ENCODE measurements around the gene CORO7.
"Not testable (repeated sequence)": the region's sequence is repeated elsewhere in the genome, so short reads cannot be mapped to it uniquely, and the experiment has no call there.

The CORO7 gene

GRCh38 chr16:4401094-4401501 lies 15.3 kb downstream of the CORO7 start:
- TF ChIP-seq EZH2 (IDR thresholded peaks at IDR 0.05; ENCODE audit: borderline replicate concordance, low read depth, low read length, severe bottlenecking): no peak
- TF ChIP-seq CTCF (IDR thresholded peaks at IDR 0.05; ENCODE audit: borderline replicate concordance, extremely low read depth, low read length, poor library complexity, severe bottlenecking): no peak
- no peak overlapping the region for H3K4me2 ChIP-seq (ENCODE audit: insufficient read depth, low read length)

GRCh38 chr16:4399001-4399730 lies 17.2 kb downstream of the CORO7 start:
- Histone ChIP-seq H3K4me1 (ENCODE audit: insufficient read depth, low read length) (no peaks in the 10 kb centered on the region), H3K4me2 (ENCODE audit: insufficient read depth, low read length) (no peak overlapping the region), H3K27ac (ENCODE audit: low read length) (no peak overlapping the region), H3K79me2 (ENCODE audit: insufficient read depth, low read length) (no peaks in the 10 kb centered on the region), H3K27me3 (ENCODE audit: insufficient read depth, low read length, poor library complexity) (no peaks in the 10 kb centered on the region), H3K9me3 (ENCODE audit: insufficient read depth, low read length, severe bottlenecking) (no peaks in the 10 kb centered on the region), H2AFZ (ENCODE audit: low read depth, low read length) (no peak overlapping the region), H3K36me3 (ENCODE audit: insufficient read depth, low read length) (peaks cover 61% of the 10 kb centered on the region), H3K9ac (ENCODE audit: low read depth, low read length) (no peak overlapping the region), H3K4me3 (ENCODE audit: low read depth in 1 of 2, low read length in 2 of 2) (no peak overlapping the region), H4K20me1 (ENCODE audit: insufficient read depth, low read length) (peaks cover 18% of the 10 kb centered on the region; the same call in 1 of the 2 replicates)
- ATAC-seq (ENCODE audit: insufficient read depth, low read depth) (no peak), DNase-seq (no peak)
- no peak for TF ChIP-seq CTCF (IDR thresholded peaks at IDR 0.05; ENCODE audit: borderline replicate concordance, extremely low read depth, low read length, poor library complexity, severe bottlenecking)
- TF ChIP-seq EZH2 (IDR thresholded peaks at IDR 0.05; ENCODE audit: borderline replicate concordance, low read depth, low read length, severe bottlenecking): no peak

More at GRCh38 chr16:4401094-4401501, 15.3 kb downstream of the CORO7 start:
- H3K27me3 ChIP-seq (ENCODE audit: insufficient read depth, low read length, poor library complexity): no peaks in the 10 kb centered on the region
- H4K20me1 ChIP-seq (ENCODE audit: insufficient read depth, low read length): peaks cover 16% of the 10 kb centered on the region
- DNase-seq (no peak), ATAC-seq (ENCODE audit: insufficient read depth, low read depth) (no peak)
- H3K27ac ChIP-seq (ENCODE audit: low read length): no peak overlapping the region
- no peak overlapping the region for H2AFZ ChIP-seq (ENCODE audit: low read depth, low read length)
- no peaks in the 10 kb centered on the region for H3K79me2 ChIP-seq (ENCODE audit: insufficient read depth, low read length)
- H3K36me3 ChIP-seq (ENCODE audit: insufficient read depth, low read length): peaks cover 64% of the 10 kb centered on the region
- no peaks in the 10 kb centered on the region for H3K9me3 ChIP-seq (ENCODE audit: insufficient read depth, low read length, severe bottlenecking)
- H3K9ac ChIP-seq (ENCODE audit: low read depth, low read length): no peak overlapping the region
- H3K4me1 ChIP-seq (ENCODE audit: insufficient read depth, low read length): no peaks in the 10 kb centered on the region
- H3K4me3 ChIP-seq (ENCODE audit: low read depth in 1 of 2, low read length in 2 of 2): no peak overlapping the region

- Histone ChIP-seq H3K4me2 (ENCODE audit: insufficient read depth, low read length) (no peak overlapping the region), H3K27ac (ENCODE audit: low read length) (no peak overlapping the region), H3K36me3 (ENCODE audit: insufficient read depth, low read length) (peaks cover 54% of the 10 kb centered on the region)
Observed at GRCh38 chr16:4395055-4395726, 21.2 kb downstream of the CORO7 start.

GRCh38 chr16:4393850-4394249 lies 22.5 kb downstream of the CORO7 start:
- H3K27me3 ChIP-seq (ENCODE audit: insufficient read depth, low read length, poor library complexity); ATAC-seq (ENCODE audit: insufficient read depth, low read depth); H3K4me2 ChIP-seq (ENCODE audit: insufficient read depth, low read length); DNase-seq; H3K79me2 ChIP-seq (ENCODE audit: insufficient read depth, low read length); H3K9ac ChIP-seq (ENCODE audit: low read depth, low read length); H3K4me3 ChIP-seq (ENCODE audit: low read depth in 1 of 2, low read length in 2 of 2); H2AFZ ChIP-seq (ENCODE audit: low read depth, low read length); H3K27ac ChIP-seq (ENCODE audit: low read length); H3K4me1 ChIP-seq (ENCODE audit: insufficient read depth, low read length); H3K9me3 ChIP-seq (ENCODE audit: insufficient read depth, low read length, severe bottlenecking): not testable (repeated sequence)
- peaks cover 29% of the 10 kb centered on the region; the same call in 1 of the 2 replicates for H4K20me1 ChIP-seq (ENCODE audit: insufficient read depth, low read length)
- H3K36me3 ChIP-seq (ENCODE audit: insufficient read depth, low read length): peaks cover 57% of the 10 kb centered on the region

More at GRCh38 chr16:4395055-4395726, 21.2 kb downstream of the CORO7 start:
- DNase-seq (no peak), ATAC-seq (ENCODE audit: insufficient read depth, low read depth) (no peak)
- H3K79me2 ChIP-seq (ENCODE audit: insufficient read depth, low read length): no peaks in the 10 kb centered on the region
- no peak overlapping the region for H3K9ac ChIP-seq (ENCODE audit: low read depth, low read length)
- no peaks in the 10 kb centered on the region for H3K27me3 ChIP-seq (ENCODE audit: insufficient read depth, low read length, poor library complexity)
- no peaks in the 10 kb centered on the region for H3K9me3 ChIP-seq (ENCODE audit: insufficient read depth, low read length, severe bottlenecking)
- no peak overlapping the region for H2AFZ ChIP-seq (ENCODE audit: low read depth, low read length)
- no peaks in the 10 kb centered on the region for H3K4me1 ChIP-seq (ENCODE audit: insufficient read depth, low read length)
- peaks cover 16% of the 10 kb centered on the region; the same call in 1 of the 2 replicates for H4K20me1 ChIP-seq (ENCODE audit: insufficient read depth, low read length)
- no peak for TF ChIP-seq EZH2 (IDR thresholded peaks at IDR 0.05; ENCODE audit: borderline replicate concordance, low read depth, low read length, severe bottlenecking)
- no peak for TF ChIP-seq CTCF (IDR thresholded peaks at IDR 0.05; ENCODE audit: borderline replicate concordance, extremely low read depth, low read length, poor library complexity, severe bottlenecking)
- H3K4me3 ChIP-seq (ENCODE audit: low read depth in 1 of 2, low read length in 2 of 2): no peak overlapping the region
